ENCODE data around the gene COG3.

DNA sequence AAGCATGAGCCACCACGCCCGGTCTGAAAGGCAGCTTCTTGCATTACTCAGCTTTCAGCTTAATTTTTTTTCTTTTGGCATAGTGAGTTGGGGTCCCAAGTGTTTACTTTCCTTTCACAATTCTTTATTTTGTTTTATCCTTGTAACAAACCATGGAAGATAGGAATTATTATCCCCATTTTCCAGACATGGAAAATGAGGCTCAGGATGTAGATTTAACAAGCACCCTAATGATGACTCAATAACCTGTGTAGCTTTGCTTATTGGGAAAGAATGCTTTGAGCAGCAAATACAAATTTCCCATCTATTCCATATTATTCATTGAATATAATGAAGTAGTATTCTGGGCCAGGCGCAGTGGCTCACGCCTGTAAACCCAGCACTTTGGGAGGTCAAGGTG, 13.5 kb upstream of the COG3 start:
- TF ChIP-seq, protein P1, sequence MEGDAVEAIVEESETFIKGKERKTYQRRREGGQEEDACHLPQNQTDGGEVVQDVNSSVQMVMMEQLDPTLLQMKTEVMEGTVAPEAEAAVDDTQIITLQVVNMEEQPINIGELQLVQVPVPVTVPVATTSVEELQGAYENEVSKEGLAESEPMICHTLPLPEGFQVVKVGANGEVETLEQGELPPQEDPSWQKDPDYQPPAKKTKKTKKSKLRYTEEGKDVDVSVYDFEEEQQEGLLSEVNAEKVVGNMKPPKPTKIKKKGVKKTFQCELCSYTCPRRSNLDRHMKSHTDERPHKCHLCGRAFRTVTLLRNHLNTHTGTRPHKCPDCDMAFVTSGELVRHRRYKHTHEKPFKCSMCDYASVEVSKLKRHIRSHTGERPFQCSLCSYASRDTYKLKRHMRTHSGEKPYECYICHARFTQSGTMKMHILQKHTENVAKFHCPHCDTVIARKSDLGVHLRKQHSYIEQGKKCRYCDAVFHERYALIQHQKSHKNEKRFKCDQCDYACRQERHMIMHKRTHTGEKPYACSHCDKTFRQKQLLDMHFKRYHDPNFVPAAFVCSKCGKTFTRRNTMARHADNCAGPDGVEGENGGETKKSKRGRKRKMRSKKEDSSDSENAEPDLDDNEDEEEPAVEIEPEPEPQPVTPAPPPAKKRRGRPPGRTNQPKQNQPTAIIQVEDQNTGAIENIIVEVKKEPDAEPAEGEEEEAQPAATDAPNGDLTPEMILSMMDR (conservative IDR thresholded peaks at IDR 0.05; ENCODE audit: low read depth in 2 of 2) = no peak
- no peak for TF ChIP-seq JUNB (IDR thresholded peaks at IDR 0.05; ENCODE audit: unreplicated experiment)
- TF ChIP-seq EZH2 (IDR thresholded peaks at IDR 0.05; ENCODE audit: low read depth, unreplicated experiment) = no peak
- TF ChIP-seq, protein P2, sequence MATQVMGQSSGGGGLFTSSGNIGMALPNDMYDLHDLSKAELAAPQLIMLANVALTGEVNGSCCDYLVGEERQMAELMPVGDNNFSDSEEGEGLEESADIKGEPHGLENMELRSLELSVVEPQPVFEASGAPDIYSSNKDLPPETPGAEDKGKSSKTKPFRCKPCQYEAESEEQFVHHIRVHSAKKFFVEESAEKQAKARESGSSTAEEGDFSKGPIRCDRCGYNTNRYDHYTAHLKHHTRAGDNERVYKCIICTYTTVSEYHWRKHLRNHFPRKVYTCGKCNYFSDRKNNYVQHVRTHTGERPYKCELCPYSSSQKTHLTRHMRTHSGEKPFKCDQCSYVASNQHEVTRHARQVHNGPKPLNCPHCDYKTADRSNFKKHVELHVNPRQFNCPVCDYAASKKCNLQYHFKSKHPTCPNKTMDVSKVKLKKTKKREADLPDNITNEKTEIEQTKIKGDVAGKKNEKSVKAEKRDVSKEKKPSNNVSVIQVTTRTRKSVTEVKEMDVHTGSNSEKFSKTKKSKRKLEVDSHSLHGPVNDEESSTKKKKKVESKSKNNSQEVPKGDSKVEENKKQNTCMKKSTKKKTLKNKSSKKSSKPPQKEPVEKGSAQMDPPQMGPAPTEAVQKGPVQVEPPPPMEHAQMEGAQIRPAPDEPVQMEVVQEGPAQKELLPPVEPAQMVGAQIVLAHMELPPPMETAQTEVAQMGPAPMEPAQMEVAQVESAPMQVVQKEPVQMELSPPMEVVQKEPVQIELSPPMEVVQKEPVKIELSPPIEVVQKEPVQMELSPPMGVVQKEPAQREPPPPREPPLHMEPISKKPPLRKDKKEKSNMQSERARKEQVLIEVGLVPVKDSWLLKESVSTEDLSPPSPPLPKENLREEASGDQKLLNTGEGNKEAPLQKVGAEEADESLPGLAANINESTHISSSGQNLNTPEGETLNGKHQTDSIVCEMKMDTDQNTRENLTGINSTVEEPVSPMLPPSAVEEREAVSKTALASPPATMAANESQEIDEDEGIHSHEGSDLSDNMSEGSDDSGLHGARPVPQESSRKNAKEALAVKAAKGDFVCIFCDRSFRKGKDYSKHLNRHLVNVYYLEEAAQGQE (IDR thresholded peaks at IDR 0.05; ENCODE audit: unreplicated experiment) = no peak
- no peak for TF ChIP-seq EZH2phosphoT487 (IDR thresholded peaks at IDR 0.05; ENCODE audit: unreplicated experiment)
- TF ChIP-seq CREB1 (CRISPR knock-in tag; IDR thresholded peaks at IDR 0.05; ENCODE audit: low read depth) = no peak
- no peak for TF ChIP-seq POLR2AphosphoS5 (IDR thresholded peaks at IDR 0.05; ENCODE audit: low read depth)
- no peak for TF ChIP-seq ZNF114 (CRISPR knock-in tag; IDR thresholded peaks at IDR 0.05)
- no peak for TF ChIP-seq STAT1 (IDR thresholded peaks at IDR 0.05; ENCODE audit: unreplicated experiment)
- TF ChIP-seq, protein P3, sequence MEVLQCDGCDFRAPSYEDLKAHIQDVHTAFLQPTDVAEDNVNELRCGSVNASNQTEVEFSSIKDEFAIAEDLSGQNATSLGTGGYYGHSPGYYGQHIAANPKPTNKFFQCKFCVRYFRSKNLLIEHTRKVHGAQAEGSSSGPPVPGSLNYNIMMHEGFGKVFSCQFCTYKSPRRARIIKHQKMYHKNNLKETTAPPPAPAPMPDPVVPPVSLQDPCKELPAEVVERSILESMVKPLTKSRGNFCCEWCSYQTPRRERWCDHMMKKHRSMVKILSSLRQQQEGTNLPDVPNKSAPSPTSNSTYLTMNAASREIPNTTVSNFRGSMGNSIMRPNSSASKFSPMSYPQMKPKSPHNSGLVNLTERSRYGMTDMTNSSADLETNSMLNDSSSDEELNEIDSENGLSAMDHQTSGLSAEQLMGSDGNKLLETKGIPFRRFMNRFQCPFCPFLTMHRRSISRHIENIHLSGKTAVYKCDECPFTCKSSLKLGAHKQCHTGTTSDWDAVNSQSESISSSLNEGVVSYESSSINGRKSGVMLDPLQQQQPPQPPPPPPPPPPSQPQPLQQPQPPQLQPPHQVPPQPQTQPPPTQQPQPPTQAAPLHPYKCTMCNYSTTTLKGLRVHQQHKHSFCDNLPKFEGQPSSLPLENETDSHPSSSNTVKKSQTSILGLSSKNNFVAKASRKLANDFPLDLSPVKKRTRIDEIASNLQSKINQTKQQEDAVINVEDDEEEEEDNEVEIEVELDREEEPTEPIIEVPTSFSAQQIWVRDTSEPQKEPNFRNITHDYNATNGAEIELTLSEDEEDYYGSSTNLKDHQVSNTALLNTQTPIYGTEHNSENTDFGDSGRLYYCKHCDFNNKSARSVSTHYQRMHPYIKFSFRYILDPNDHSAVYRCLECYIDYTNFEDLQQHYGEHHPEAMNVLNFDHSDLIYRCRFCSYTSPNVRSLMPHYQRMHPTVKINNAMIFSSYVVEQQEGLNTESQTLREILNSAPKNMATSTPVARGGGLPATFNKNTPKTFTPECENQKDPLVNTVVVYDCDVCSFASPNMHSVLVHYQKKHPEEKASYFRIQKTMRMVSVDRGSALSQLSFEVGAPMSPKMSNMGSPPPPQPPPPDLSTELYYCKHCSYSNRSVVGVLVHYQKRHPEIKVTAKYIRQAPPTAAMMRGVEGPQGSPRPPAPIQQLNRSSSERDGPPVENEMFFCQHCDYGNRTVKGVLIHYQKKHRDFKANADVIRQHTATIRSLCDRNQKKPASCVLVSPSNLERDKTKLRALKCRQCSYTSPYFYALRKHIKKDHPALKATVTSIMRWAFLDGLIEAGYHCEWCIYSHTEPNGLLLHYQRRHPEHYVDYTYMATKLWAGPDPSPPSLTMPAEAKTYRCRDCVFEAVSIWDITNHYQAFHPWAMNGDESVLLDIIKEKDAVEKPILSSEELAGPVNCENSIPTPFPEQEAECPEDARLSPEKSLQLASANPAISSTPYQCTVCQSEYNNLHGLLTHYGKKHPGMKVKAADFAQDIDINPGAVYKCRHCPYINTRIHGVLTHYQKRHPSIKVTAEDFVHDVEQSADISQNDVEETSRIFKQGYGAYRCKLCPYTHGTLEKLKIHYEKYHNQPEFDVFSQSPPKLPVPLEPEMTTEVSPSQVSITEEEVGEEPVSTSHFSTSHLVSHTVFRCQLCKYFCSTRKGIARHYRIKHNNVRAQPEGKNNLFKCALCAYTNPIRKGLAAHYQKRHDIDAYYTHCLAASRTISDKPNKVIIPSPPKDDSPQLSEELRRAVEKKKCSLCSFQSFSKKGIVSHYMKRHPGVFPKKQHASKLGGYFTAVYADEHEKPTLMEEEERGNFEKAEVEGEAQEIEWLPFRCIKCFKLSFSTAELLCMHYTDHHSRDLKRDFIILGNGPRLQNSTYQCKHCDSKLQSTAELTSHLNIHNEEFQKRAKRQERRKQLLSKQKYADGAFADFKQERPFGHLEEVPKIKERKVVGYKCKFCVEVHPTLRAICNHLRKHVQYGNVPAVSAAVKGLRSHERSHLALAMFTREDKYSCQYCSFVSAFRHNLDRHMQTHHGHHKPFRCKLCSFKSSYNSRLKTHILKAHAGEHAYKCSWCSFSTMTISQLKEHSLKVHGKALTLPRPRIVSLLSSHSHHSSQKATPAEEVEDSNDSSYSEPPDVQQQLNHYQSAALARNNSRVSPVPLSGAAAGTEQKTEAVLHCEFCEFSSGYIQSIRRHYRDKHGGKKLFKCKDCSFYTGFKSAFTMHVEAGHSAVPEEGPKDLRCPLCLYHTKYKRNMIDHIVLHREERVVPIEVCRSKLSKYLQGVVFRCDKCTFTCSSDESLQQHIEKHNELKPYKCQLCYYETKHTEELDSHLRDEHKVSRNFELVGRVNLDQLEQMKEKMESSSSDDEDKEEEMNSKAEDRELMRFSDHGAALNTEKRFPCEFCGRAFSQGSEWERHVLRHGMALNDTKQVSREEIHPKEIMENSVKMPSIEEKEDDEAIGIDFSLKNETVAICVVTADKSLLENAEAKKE (CRISPR knock-in tag; IDR thresholded peaks at IDR 0.05) = no peak
- TF ChIP-seq, protein P4, sequence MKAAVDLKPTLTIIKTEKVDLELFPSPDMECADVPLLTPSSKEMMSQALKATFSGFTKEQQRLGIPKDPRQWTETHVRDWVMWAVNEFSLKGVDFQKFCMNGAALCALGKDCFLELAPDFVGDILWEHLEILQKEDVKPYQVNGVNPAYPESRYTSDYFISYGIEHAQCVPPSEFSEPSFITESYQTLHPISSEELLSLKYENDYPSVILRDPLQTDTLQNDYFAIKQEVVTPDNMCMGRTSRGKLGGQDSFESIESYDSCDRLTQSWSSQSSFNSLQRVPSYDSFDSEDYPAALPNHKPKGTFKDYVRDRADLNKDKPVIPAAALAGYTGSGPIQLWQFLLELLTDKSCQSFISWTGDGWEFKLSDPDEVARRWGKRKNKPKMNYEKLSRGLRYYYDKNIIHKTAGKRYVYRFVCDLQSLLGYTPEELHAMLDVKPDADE (IDR thresholded peaks at IDR 0.05) = no peak
- no peak for TF ChIP-seq ZNF331 (CRISPR knock-in tag; IDR thresholded peaks at IDR 0.05; ENCODE audit: low read depth)
- no peak for TF ChIP-seq NANOG (IDR thresholded peaks at IDR 0.05; ENCODE audit: borderline replicate concordance)

Data from GM23338 (cell line).